GM21786 (cell line): ENCODE data around the gene HIPK4.
"Not testable (repeated sequence)": the region's sequence is repeated elsewhere in the genome, so short reads cannot be mapped to it uniquely, and the experiment has no call there.

Source experiments
- ATAC-seq: cut with Tn5 transposase; IDR thresholded peaks from one replicate; pipeline ENCODE4 v1.9.1; 2021; ENCODE audit not compliant: unreplicated experiment

Gene HIPK4

DNA sequence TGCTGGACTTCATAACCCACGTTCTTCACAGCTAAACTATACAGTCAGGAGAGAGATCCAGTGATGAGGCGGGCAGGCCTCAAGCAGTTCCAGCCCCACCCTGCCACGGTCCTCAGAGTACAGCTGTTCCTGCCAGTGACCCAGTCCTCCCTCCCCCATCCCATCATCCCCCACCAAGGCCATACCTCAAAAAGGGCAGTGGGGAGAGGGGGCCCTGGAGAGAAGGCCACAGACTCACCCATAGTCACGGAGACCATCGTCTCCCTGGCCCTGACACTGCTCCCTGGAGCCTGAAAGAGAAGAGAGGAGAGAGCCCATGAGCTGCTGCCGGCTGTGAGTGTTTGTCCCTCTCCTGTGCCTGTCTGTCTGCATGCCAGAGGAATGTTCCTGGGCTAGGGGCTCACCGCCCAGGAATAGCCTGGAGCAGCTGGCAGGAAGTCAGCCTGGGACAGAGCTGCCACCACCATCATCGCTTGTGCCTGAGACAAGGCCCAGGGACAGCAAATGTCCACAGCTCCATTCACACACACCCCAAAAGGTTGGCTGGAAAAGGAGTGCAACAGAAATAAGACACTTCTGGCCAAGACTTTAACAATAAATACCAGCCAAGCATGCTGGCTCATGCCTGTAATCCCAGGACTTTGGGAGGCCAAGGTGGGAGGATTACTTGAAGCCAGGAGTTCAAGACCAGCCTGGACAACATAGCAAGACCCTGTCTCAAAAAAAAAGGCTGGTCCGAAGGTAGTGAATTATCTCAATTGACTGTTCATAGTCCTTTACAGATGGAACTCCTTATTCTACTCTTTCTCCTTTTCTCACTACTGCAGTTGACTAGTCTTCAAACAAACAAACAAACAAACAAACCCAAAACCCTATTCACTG, 48.1 kb downstream of the HIPK4 start:
- no peak for ATAC-seq

DNA sequence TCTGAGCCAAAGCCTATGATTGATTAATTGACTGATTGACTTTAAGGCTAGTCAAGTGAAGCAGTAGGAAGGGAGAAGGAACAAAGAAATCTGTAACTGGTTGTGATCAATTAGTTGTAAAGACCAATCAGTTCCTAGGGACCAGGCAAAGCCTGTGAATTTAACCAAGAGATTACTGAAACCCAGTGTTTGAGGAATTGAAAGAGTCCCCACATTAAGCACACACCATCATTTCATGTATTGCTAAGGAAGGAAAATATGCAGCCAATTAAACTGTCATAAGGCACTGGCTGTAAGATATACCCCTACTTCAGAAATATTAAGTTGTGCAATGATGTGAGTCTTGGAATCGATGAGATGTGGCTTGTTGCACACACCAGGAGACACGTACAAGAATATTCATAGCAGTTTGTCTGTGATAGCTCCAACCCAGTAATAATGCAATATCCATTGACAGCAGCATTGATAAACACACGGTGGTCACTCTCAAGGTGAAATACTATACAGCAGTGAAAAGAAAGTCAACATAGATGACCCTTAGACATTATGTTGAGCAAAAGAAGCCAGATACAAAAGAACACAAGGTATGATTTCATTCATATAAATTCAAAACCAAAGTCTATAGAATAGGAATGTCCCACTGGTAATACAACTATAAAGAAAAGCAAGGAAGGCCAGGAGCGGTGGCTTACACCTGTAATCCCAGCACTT, 50.8 kb downstream of the HIPK4 start:
- no peak for ATAC-seq

DNA sequence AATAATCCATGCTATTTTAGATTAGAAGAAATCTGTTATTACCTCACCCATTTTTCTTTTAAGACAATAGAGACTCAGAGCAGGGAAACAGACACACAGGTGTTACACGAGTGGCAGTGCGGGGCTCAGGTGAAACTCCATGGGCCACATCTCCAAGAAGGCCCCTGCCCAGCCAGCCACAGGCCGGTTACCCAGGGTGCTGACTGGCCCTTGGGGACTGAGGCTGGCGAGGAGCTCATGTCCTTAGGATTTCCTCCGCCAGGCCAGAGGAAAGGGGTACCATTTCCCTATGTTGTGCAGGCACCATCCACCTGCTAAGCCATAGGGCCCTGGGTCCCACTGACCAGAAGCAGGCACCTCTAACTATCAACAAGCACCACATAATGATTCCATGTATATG, 52.4 kb downstream of the HIPK4 start:
- ATAC-seq, result no peak

DNA sequence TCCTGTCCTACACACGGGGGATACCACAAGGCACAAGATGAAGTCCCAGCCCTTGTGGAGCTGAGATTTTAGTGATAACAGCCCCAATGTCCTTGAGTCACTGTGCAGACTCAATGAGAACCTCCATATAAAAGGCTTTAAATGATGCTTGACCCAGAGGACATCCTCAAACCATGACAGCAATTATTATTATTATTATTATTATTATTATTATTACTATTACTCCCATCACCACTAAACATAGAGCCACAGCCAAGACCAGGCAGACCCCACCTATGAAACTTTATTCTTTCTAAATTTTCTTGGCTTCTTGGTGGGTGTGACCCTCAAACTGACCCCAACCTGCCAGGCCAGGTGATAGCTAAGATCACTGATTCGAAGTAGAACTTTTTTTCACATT, 52.9 kb downstream of the HIPK4 start:
- no peak for ATAC-seq

DNA sequence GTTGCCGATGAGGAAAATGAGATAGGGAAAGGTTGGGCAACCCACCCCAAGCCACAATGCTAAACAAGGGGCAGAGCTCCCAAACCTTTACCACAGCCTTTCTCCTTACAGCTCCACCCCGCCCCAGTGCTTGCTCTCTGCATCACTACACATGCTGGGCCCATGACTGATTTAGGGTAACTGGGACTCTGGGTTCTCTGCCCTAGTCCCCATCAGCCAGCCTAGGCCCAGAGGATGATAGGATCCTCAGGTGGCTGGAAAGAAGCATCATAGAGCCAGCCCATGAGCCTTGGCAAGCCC, 53.4 kb downstream of the HIPK4 start:
- ATAC-seq, result no peak

DNA sequence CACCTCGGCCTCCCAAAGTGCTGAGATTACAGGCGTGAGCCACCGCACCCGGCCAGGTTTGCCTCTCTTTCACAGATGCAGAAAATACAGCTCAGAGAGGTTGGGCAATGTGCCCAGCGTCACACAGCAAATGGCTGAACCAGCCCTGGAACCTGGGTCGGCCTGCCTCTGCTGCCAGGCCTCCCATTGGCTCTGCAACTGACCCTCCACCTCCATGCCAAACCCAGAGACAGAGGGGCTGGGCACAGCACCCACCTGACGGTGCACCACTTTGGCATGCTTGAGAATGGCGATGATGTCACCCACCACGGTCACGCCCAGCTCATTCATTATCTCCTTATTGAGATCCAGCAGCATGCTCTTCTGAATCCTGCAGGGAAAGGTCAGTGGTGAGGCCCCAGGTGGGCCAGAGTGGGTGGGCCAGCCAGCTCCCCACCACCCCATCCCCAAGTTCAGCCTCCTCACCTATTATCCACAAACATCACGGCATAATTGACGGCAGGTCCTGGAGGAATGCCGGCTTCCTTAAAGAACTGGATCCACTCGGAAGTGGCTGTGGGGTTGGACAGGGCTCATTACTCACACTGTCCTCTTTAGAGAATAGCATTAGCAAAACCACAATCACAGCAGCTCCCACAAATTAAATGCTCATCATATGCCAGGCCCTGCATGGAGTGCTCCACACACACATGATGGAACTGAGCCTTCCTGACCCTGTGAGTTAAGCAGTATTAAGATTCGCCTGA, 54.0 kb downstream of the HIPK4 start:
- ATAC-seq, result no peak

DNA sequence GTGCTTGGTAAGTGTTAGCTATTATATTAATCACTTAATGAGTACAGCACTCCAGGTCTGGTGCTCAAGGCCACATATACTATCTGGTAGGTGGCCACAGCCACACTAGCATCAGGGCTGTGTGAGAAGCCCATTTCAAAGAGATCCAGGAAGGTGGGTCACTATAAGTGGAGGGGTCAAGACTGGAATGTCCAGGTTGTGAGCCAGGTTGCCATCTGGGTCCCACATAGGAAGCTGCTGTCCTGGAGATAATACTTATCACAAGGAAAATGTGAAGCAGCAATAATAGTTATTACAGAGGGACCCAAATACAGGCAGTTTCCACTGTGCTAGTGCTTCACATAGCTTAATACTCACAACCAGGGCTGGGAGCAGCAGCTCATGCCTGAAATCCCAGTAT, 54.9 kb downstream of the HIPK4 start:
- no peak for ATAC-seq

DNA sequence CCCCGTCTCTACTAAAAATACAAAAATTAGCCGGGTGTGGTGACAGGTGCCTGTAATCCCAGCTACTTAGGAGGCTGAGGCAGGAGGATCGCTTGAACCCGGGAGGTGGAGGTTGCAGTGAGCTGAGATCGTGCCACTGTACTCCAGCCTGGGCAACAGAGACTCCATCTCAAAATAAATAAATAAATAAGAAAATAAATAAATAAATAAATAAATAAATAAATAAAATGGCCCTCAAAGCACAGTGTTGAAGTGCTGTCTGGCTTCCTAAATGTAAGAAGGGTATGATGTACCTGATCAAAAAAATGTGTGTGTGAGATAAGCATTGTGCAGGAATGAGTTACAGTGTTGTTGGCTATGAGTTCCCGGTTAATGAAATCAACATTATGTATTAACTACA, 56.9 kb downstream of the HIPK4 start:
- not testable (repeated sequence) for ATAC-seq

DNA sequence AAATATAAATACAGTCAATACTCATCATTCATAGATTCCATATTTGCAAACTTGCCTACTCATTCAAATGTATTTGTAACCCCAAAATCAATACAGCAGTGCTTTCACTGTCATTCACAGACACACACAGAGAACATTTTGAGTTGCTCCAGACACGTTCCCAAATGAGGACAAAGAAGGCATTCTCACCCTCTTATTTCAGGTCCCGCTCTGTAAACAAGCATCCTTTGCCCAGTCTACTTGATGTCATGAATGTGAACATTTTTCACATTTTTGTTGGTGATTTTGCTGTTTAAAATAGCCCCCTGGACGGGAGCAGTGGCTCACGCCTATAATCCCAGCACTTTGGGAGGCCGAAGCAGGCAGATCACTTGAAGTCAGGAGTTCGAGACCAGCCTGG, 57.3 kb downstream of the HIPK4 start:
- no peak for ATAC-seq

DNA sequence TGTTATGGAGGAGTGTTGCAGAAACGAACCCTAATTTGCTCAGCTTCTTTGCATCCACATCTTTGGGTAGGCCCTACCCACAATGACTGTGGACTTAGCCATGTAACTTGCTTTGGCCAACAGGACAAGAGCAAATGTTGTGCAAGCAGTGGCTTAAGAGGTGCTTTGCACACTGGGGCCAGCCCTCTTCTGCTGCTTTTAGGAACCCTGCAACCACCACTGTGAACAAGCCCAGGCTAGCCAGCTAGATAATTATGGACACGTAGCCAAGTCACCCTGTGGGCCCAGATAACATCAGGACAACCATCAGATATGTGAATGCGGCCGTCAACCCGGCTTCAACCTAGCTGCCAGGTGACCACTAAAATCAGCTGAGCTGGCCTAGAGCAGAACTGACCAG, 58.9 kb downstream of the HIPK4 start:
- no peak for ATAC-seq
